ENCODE data around the gene MMP10.

Gene MMP10

GRCh38 chr11:102812188-102812587, 31.8 kb upstream of the MMP10 start:
- TF ChIP-seq SIN3A (IDR thresholded peaks at IDR 0.05; ENCODE audit: borderline replicate concordance, insufficient read depth, low read length) (no peak), POLR2AphosphoS5 (IDR thresholded peaks at IDR 0.05; ENCODE audit: low read depth, low read length) (no peak), FOXP2 (optimal IDR thresholded peaks at IDR 0.05; ENCODE audit: borderline replicate concordance, extremely low read depth, extremely low read length, insufficient read depth) (no peak), TAF1 (IDR thresholded peaks at IDR 0.05; ENCODE audit: borderline replicate concordance, insufficient read depth, low read length) (no peak)
- TF ChIP-seq, protein P1, sequence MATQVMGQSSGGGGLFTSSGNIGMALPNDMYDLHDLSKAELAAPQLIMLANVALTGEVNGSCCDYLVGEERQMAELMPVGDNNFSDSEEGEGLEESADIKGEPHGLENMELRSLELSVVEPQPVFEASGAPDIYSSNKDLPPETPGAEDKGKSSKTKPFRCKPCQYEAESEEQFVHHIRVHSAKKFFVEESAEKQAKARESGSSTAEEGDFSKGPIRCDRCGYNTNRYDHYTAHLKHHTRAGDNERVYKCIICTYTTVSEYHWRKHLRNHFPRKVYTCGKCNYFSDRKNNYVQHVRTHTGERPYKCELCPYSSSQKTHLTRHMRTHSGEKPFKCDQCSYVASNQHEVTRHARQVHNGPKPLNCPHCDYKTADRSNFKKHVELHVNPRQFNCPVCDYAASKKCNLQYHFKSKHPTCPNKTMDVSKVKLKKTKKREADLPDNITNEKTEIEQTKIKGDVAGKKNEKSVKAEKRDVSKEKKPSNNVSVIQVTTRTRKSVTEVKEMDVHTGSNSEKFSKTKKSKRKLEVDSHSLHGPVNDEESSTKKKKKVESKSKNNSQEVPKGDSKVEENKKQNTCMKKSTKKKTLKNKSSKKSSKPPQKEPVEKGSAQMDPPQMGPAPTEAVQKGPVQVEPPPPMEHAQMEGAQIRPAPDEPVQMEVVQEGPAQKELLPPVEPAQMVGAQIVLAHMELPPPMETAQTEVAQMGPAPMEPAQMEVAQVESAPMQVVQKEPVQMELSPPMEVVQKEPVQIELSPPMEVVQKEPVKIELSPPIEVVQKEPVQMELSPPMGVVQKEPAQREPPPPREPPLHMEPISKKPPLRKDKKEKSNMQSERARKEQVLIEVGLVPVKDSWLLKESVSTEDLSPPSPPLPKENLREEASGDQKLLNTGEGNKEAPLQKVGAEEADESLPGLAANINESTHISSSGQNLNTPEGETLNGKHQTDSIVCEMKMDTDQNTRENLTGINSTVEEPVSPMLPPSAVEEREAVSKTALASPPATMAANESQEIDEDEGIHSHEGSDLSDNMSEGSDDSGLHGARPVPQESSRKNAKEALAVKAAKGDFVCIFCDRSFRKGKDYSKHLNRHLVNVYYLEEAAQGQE (IDR thresholded peaks at IDR 0.05; ENCODE audit: insufficient read depth in 1 of 2, low read depth in 2 of 2, low read length in 2 of 2) = no peak

DNA sequence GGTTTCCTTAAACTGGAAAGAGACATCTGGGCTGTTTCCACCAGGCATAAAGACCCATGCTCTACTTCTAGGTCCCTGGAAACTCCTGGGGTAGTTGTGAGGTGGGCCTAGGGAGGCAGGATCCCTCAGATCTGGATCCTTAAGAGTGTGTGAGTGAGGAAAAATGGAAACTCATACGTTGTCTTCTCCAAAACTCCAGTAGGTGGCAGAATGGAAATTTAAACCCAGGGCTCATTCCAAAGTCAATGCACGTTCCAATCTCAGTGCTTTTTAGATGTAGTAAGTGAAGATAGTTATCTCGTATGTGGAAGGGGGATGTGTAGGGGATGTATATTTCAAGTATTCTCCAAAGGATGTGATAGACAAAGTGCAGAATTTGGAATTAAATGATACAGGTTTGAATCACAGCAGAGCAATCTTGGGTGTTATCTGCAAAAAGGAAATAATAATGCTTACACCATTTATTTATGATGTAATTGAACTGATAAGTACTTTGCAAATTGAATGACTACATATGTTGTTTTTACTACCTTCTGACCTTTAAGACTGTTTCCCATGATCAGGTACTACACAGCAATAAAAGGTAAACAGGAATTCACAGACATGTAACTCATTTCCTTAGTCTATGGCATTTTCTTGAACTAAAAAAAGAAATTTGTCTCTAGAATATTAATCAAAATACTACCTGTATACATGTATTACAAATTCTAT, 30.7 kb upstream of the MMP10 start:
- TF ChIP-seq TAF1 (IDR thresholded peaks at IDR 0.05; ENCODE audit: borderline replicate concordance, insufficient read depth, low read length) (no peak), SIN3A (IDR thresholded peaks at IDR 0.05; ENCODE audit: borderline replicate concordance, insufficient read depth, low read length) (no peak), POLR2AphosphoS5 (IDR thresholded peaks at IDR 0.05; ENCODE audit: low read depth, low read length) (no peak), FOXP2 (optimal IDR thresholded peaks at IDR 0.05; ENCODE audit: borderline replicate concordance, extremely low read depth, extremely low read length, insufficient read depth) (no peak)
- TF ChIP-seq, protein P1 (IDR thresholded peaks at IDR 0.05; ENCODE audit: insufficient read depth in 1 of 2, low read depth in 2 of 2, low read length in 2 of 2) = no peak

DNA sequence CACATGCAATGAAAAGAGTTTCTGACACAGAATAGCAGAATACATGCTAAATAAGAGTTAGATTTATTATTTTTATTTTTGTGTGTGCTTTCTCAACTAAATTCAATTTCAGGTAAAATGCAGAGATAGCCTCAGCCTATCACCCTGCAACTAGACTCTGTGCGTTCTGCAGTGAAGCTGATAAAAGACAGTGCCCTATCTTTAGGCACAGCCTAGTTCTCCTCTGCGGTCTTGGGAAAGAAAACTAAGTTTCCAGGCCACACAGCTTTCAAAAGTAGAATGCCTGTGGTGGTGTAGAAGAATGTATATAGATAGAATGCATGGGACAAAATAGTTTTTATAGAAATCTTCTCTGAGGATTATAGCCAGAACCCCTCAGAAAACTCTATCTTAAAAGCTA, 29.5 kb upstream of the MMP10 start:
- TF ChIP-seq FOXP2 (optimal IDR thresholded peaks at IDR 0.05; ENCODE audit: borderline replicate concordance, extremely low read depth, extremely low read length, insufficient read depth) (no peak), TAF1 (IDR thresholded peaks at IDR 0.05; ENCODE audit: borderline replicate concordance, insufficient read depth, low read length) (no peak), SIN3A (IDR thresholded peaks at IDR 0.05; ENCODE audit: borderline replicate concordance, insufficient read depth, low read length) (no peak), POLR2AphosphoS5 (IDR thresholded peaks at IDR 0.05; ENCODE audit: low read depth, low read length) (no peak)
- TF ChIP-seq, protein P1 (IDR thresholded peaks at IDR 0.05; ENCODE audit: insufficient read depth in 1 of 2, low read depth in 2 of 2, low read length in 2 of 2) = no peak

GRCh38 chr11:102807921-102808320, 27.5 kb upstream of the MMP10 start:
- TF ChIP-seq SIN3A (IDR thresholded peaks at IDR 0.05; ENCODE audit: borderline replicate concordance, insufficient read depth, low read length) (no peak), POLR2AphosphoS5 (IDR thresholded peaks at IDR 0.05; ENCODE audit: low read depth, low read length) (no peak), TAF1 (IDR thresholded peaks at IDR 0.05; ENCODE audit: borderline replicate concordance, insufficient read depth, low read length) (no peak), FOXP2 (optimal IDR thresholded peaks at IDR 0.05; ENCODE audit: borderline replicate concordance, extremely low read depth, extremely low read length, insufficient read depth) (no peak)
- TF ChIP-seq, protein P1 (IDR thresholded peaks at IDR 0.05; ENCODE audit: insufficient read depth in 1 of 2, low read depth in 2 of 2, low read length in 2 of 2) = no peak

All from PFSK-1 (cell line).